Measurements from ENCODE around the gene MLLT6.
A peak's percentile ranks its signal among the peaks of the same experiment; 100 is the strongest.

Gene MLLT6

DNA sequence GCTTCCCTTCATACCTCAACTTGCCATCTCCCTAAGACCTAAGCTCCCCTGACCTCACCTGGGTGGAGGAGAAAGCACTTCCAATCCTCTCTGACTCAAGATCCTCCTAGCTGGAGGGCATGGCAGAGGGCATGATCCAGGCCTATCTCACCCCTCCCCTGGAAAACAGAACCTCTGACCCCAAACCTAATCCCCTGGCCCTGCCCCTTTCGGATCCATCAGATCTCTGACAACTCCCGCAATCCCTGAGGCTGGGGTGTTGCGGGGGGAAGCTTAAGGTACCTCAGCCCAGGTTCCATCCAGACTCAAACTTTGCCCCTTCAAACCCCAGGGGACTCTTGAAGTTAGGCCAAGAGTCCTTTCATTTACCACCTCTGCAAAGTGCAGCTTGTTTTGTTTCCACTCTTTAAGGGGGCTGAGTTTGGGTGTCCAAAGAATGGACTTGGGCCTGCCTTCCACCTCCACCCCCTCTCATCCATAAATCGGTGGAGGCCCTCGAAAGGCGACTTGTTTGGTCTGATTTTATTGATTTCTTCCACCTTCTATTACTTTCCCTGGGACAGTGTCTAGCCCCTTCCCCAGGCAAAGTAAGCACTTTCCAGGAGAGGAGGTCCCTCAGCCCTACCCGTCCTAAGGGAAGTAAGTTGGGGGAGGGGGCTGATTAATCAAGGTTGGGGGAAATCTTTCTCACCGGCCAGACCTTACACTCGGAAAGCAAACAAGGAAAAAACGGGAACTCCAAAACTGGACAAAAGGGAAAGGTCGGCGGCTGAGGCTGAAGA, 32.9 kb upstream of the MLLT6 start:
- DNase-seq: peak in 1 of 2 experiments; percentile 19
- TF ChIP-seq GATA1 (IDR thresholded peaks at IDR 0.05; ENCODE audit: low read depth, low read length): no peak
- TF ChIP-seq POLR2A (IDR thresholded peaks at IDR 0.05; ENCODE audit: low read length): no peak

DNA sequence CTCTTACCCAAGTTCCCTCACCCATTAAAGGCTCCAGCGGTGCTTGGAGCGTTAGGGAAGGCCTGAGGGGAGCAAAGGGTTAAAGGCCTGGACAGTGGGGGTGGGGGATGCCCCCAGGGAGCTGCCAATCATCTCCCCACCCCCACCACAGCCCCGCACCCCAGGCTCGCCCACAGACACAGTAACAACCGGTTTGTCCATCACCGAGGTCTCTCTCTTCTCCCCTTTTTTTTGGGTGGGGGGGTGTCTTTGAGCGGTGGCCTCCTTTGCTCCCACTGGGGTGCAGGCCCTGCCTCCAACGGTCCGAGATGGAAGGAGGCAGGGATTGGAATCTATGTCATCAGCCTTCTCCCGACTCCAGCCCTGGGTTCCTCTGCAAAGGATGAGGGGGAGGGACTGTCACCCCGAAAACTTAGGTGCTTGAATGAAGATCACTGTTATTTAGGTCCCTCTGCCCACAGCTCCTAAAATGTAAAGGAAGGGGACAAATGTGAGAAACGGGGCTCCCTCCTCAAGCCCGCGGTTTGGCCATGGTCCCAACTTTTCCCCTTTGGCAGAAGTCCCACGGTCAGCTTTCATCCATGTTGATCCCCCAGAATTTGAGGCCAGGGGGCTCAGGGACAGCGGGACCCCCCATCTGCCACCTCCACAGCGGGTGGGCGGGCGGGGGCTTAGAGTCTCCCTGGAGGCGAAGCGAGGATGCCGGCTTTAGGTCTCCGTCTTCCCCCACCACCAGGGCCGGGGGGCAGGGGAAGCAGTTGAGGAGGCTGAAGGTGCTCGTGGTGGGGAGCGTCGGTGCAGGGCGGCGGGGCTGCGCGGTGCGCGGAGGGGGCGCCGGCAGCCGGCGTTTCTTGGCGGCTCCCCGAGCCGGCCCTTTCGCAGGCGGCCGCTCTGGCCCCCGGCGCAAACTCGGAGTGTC, 32.0 kb upstream of the MLLT6 start:
- no peak for DNase-seq
- TF ChIP-seq POLR2A (IDR thresholded peaks at IDR 0.05; ENCODE audit: low read length) (no peak), GATA1 (IDR thresholded peaks at IDR 0.05; ENCODE audit: low read depth, low read length) (no peak)

DNA sequence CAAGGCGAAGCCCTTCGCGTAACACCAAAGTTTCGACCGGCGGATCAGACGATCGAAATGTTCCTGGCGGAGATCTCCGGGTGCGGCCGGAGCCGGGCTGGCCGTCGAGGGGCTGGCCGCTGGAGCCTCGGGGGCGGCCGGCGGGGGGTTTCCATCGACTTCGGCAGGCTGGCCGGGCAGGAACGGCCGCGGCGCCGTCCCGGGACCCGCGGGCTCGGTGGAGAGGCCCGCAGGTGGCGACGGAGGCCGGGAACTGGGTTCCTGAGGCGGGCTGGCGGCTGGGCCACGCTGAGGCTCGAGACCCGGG, 31.4 kb upstream of the MLLT6 start:
- peak in 1 of 2 experiments; percentile 26 for DNase-seq
- no peak for TF ChIP-seq POLR2A (IDR thresholded peaks at IDR 0.05; ENCODE audit: low read length)

DNA sequence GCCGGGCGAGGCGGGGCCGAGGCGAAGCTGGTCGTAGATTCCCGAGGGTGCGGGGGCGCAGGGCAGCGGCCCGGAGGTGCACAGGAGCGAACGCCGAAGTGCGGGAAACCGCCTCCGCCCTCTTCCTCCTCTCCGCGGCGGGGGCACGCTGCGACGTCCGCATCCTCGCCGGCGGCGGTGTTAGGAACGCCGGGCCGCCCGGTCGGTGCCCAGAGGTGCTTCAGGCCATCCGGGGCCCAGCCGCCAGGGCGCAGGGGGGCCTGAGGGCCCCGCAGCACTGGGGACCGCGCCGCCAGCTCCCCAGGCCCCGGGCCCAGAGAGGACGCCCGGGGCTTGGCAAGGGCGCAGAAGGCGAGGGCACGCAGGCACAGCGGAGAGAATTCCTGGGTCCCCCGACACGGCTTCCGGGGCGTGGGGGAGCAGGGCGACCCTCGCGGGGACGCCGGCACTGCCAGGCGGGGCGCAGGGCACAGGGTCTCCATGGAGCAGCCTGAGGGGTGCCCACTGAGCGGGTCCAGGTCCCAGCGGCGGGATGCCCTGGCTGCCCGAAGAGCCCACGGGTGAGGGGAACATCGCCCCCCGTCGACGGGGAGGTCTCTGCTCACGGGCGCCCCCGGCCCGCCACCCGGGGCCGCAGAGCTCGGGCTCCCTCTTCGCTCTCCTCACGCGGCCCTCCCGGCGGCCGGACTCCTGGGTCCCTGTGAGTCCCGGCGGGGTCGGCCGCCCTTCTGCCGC, 30.9 kb upstream of the MLLT6 start:
- no peak for DNase-seq
- no peak for TF ChIP-seq GATA1 (IDR thresholded peaks at IDR 0.05; ENCODE audit: low read depth, low read length)
- no peak for TF ChIP-seq POLR2A (IDR thresholded peaks at IDR 0.05; ENCODE audit: low read length)

DNA sequence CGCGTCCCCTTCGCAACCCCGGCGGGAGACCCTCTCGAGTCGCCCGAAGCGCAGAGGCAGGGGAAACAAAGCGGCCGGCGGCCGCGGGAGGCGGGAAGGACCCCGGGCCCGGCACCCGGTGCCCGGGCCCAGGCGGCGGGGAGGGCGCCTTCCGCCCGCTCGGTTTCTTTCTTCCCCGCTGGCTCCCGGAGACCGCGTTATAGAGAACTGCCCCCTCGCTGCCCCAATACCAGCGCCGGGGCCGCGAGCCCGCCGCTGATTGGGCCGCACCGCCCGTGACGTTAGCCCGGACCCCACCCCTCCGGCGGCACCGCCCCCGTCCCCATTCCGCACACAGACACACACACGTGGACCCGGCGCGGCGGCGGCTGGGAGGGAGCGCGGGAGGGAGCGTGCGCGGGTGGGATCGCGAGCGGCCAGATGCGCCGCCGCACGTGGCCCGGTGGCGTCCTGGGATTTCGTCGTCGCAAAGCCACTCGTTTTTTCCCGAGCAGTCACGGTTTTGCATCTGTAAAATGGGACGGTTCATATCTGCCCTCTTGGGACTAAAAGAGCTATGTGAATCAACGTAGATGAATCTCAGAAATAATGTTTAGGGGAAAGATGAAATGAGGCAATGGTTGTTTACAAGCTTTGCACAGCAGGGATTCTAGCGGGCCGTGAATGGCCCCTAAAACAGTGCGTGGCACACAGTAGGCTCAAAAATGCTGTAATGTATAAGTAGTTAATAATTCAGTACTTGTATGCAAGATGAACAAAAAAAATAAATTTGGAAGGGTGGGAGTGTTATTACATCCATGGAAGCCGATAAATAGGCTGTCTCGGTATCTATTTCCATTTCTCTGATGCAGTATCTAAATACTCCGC, 30.1 kb upstream of the MLLT6 start, which contains the start of gene EPOP:
EPOP (minus strand) TSS at position 209 of the 867 bp plus-strand sequence. CDS start 462 bp downstream, outside the sequence.
- TF ChIP-seq GATA1 (IDR thresholded peaks at IDR 0.05; ENCODE audit: low read depth, low read length) (no peak), POLR2A (IDR thresholded peaks at IDR 0.05; ENCODE audit: low read length) (no peak)
- DNase-seq: peak; percentile 77 to 78

DNA sequence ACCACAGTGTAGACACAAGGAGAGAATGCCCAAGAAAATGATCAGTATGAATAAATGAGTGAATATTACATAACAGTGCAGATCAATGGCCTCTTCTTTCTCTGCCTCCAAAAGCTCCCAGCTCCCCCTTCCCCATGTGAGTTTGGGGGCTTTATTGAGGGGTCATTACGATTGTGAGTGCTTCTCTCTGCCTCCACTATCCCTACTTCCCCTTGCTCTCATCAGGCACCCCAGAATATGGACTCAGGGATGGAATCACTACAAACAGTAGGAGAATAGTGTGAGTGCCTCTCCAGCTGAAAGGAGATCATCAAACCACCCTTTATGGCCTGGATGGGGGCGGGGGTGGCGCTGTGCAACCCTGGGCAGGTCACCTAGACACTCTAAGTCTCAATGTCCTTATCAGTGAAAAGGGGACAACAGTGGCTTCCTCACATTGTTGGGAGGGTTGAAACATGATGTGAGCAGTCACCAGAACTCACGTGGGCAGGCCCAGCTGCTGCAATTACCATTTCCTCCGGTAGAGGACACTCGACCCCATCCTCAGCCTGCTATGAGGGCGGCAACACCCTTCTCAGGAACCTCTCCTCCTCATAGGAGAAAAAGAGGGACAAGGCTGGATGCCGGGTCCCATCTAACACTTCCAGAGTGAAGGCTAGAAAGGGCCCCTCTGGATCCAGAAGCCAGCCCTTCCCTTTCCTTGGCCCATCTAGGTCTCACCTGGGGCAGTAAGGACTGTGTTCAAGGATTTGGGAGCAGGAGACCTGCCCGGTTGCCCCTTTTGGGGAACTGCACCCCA, 28.2 kb upstream of the MLLT6 start:
- DNase-seq: peak; percentile 75 to 85
- TF ChIP-seq POLR2A (IDR thresholded peaks at IDR 0.05; ENCODE audit: low read length) (no peak), GATA1 (IDR thresholded peaks at IDR 0.05; ENCODE audit: low read depth, low read length) (no peak)

DNA sequence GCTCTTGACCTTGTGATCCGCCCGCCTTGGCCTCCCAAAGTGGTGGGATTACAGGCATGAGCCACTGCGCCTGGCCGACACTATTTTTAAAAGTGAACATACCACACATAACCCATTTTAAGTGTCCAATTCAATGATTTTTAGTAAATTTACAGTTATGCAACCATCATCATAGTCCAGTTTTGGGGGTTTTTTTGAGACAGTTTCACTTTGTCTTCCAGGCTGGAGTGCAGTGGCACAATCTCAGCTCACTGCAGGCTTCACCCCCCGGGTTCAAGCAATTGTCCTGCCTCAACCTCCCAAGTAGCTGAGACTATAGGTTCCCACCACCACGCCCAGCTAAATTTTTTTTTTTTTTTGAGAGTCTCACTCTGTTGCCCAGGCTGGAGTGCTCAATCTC, 27.3 kb upstream of the MLLT6 start:
- DNase-seq: no peak
- no peak for TF ChIP-seq POLR2A (IDR thresholded peaks at IDR 0.05; ENCODE audit: low read length)
- no peak for TF ChIP-seq GATA1 (IDR thresholded peaks at IDR 0.05; ENCODE audit: low read depth, low read length)

DNA sequence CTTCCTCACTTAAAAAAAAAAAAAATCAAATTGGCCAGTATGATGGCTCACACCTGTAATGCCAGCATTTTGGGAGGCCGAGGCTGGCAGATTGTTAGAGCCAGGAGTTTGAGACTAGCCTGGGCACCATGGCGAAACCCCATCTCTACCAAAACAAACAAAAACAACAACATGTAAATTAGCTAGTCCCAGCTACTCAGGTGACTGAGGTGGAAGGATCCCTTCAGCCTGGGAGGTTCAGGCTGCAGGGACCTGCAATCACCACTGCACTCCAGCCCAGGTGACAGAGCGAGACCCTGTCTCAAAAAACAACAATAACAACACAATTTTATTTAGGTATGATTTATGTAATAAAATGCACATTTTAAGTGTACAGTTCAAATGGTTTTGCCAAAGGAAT, 24.0 kb upstream of the MLLT6 start:
- DNase-seq: no peak
- no peak for TF ChIP-seq GATA1 (IDR thresholded peaks at IDR 0.05; ENCODE audit: low read depth, low read length)
- no peak for TF ChIP-seq POLR2A (IDR thresholded peaks at IDR 0.05; ENCODE audit: low read length)

DNA sequence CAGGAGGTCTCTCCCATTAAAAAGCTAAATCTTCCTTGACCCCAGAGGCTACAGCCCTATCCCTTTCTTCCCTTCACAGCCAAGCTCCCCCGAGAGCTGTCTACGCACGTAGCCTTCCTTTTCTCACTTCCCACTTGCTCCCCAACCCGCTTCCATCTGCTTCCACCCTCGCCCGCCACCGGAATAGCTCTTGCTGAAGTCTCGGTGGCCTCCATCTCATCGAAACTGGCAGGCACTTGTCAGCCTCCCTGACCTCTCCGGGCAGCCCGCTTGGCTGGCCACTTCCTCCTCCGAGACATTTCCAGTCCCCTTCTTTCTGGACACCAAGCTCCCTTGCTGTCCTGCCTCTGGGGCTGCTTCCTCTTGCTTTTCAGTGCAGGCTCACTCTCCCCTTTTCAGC, 19.6 kb upstream of the MLLT6 start:
- no peak for TF ChIP-seq GATA1 (IDR thresholded peaks at IDR 0.05; ENCODE audit: low read depth, low read length)
- no peak for TF ChIP-seq POLR2A (IDR thresholded peaks at IDR 0.05; ENCODE audit: low read length)
- no peak for DNase-seq

DNA sequence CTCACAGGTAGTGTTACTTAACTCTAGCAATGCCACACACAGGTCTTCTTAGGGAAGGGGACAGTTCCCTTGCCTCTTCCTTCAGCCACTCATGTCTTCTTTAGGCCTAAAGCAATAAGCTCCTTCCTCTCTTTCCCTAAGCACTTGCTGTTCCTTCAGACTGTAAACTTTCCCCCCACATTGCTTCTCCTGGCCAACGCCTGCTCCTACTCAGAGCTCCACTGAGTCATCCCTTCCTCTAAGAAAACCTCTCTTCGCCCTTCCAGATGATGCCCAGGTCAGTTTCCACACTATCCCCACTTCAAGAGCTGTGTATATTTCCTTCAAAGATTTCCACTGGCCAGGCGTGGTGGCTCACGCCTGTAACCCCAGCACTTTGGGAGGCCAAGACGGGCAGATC, 17.8 kb upstream of the MLLT6 start:
- no peak for DNase-seq
- no peak for TF ChIP-seq POLR2A (IDR thresholded peaks at IDR 0.05; ENCODE audit: low read length)
- TF ChIP-seq GATA1 (IDR thresholded peaks at IDR 0.05; ENCODE audit: low read depth, low read length): no peak

DNA sequence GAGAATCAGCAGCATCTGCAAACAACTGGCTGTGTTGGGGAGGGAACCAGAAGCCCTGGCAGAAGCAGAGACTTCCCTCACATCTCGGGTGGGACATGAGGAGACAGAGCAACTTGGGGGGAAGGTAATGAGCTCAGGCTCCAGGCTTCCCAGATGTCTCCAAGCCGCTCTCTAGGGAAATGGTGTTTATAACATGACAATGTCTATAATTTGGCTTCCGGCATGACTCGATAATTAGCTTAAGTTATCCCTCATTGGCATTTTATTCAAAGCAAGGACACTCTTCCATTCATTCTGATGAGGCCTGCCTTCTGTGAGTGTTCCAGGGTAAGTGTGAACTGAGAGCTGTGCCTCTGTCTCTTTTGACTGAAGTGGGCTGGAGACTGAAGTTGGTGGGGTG, 14.7 kb upstream of the MLLT6 start:
- TF ChIP-seq GATA1 (IDR thresholded peaks at IDR 0.05; ENCODE audit: low read depth, low read length) (no peak), POLR2A (IDR thresholded peaks at IDR 0.05; ENCODE audit: low read length) (no peak)
- no peak for DNase-seq

DNA sequence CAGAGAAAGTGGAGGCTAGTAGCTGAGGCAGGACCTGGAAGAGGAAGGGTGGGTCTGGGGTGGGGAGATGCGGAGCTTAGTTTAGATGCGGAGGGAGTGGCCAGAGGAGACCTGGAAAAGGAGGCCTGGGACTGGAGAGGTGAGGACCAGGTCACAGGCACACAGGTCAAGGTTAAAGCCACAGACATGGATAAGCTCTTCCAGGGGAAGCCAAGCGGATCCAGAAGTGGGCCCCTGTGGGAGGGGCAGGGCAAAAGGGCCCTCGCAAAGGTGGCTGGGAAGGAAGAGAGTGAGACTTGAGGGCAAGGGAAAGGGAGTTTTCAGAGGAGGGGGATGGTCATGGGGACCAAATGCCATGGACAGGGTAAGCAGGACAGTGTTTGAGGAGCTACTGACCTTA, 13.9 kb upstream of the MLLT6 start:
- TF ChIP-seq GATA1 (IDR thresholded peaks at IDR 0.05; ENCODE audit: low read depth, low read length): no peak
- TF ChIP-seq POLR2A (IDR thresholded peaks at IDR 0.05; ENCODE audit: low read length): no peak
- no peak for DNase-seq
